GM12878 (cell line): ENCODE data around the gene UBASH3B. TPM values are rescaled to one million over a fixed set of nuclear protein-coding genes. Genes with fewer than 3 reads are reported as not detected.
"Not testable (repeated sequence)": the region's sequence is repeated elsewhere in the genome, so short reads cannot be mapped to it uniquely, and the experiment has no call there.

ENCODE experiments used
- ATAC-seq: fragments of 200-7000 bp; cut with Tn5 transposase; 3 replicates; pipeline ENCODE4 v1.9.1; 2020; ENCODE audit warnings: mild to moderate bottlenecking, moderate library complexity
- BruUV-seq: library from RNA; stranded (reverse); fragments of 400-500 nt; replicated peaks from 2 replicates; lab custom pipeline; 2021; lab: Mats Ljungman, UMichigan
- CTCF ChIA-PET: fragments of 300-600 bp; sonication (Branson Sonifier 250); formaldehyde crosslinking; extraction: SDS; loops from one replicate; lab custom pipeline; 2021; ENCODE audit warnings: inconsistent platforms; lab: Yijun Ruan, JAX
- POLR2A ChIA-PET: fragments of 350-600 bp; formaldehyde crosslinking; extraction: SDS; loops from one replicate; lab custom pipeline; 2021; ENCODE audit warnings: inconsistent platforms; lab: Charles Lee
- RAD21 ChIA-PET: fragments of 300-600 bp; sonication (Branson Sonifier 250); formaldehyde crosslinking; loops from one replicate; lab custom pipeline; 2023; ENCODE audit warnings: antibody characterized with exemption; ENCODE audit not compliant: unreplicated experiment; lab: Charles Lee
- SMC1A ChIA-PET: fragments of 300-600 bp; sonication (Branson Sonifier 250); formaldehyde crosslinking; loops from one replicate; lab custom pipeline; 2023; ENCODE audit not compliant: unreplicated experiment, uncharacterized antibody; lab: Charles Lee
- DNase-seq: peaks from one replicate; pipeline ENCODE4 v3.0.0-alpha.2; 2011; ENCODE audit warnings: low read depth, low spot score
- FAIRE-seq: peaks from 3 replicates; lab custom pipeline; 2011; peaks lifted over from hg19 to GRCh38; lab: Jason Lieb, UNC
- H2AFZ ChIP-seq: 2 replicates; pipeline ENCODE4 v1.6.0; 2011; ENCODE audit warnings: low read depth, low read length, control low read depth; ENCODE audit not compliant: control insufficient read depth
- H3K27ac ChIP-seq: 2 replicates; pipeline ENCODE4 v1.5.1; 2011; ENCODE audit warnings: control low read depth; ENCODE audit not compliant: control insufficient read depth, insufficient read depth
- H3K27me3 ChIP-seq, 2 experiments: replicated peaks in 1 of 2; 2 replicates each; pipeline versions ENCODE4 v1.6.0 to v1.6.1; 2011; ENCODE audit warnings: low read length in 1 of 2; ENCODE audit not compliant: control insufficient read depth in 2 of 2, insufficient read depth in 2 of 2
- H3K36me3 ChIP-seq, 2 experiments: 2 replicates each; pipeline ENCODE4 v1.5.1; 2011; ENCODE audit warnings: low read length in 1 of 2; ENCODE audit not compliant: control insufficient read depth in 2 of 2, insufficient read depth in 2 of 2
- H3K4me1 ChIP-seq: 2 replicates; pipeline ENCODE4 v1.6.1; 2011; ENCODE audit warnings: mild to moderate bottlenecking, low read length, moderate library complexity, mixed read lengths; ENCODE audit not compliant: control insufficient read depth, insufficient read depth
- H3K4me2 ChIP-seq: 2 replicates; pipeline ENCODE4 v1.6.0; 2011; ENCODE audit warnings: control low read depth; ENCODE audit not compliant: control insufficient read depth, insufficient read depth
- H3K4me3 ChIP-seq: fragments of 200-600 bp; sonication (generic); 2 replicates; pipeline ENCODE4 v1.5.1; 2016
- H3K79me2 ChIP-seq: 2 replicates; pipeline ENCODE4 v1.6.0; 2011; ENCODE audit warnings: low read length; ENCODE audit not compliant: control insufficient read depth, insufficient read depth
- H3K9ac ChIP-seq: 2 replicates; pipeline ENCODE4 v1.8.0; 2011; ENCODE audit warnings: low read length, control low read depth, mixed read lengths; ENCODE audit not compliant: control insufficient read depth, insufficient read depth
- H3K9me3 ChIP-seq: replicated peaks from 3 replicates; pipeline ENCODE4 v1.5.1; 2011; ENCODE audit warnings: mild to moderate bottlenecking, low read length; ENCODE audit not compliant: control insufficient read depth, insufficient read depth
- H4K20me1 ChIP-seq: 2 replicates; pipeline ENCODE4 v1.6.0; 2011; ENCODE audit not compliant: control insufficient read depth, insufficient read depth
- EGR1 ChIP-seq, 2 experiments: IDR thresholded peaks; 1 replicate in 1 of 2; 2 replicates in 1 of 2; pipeline ENCODE4 v1.6.1; 2011 to 2012; ENCODE audit warnings: low read depth in 2 of 2, low read length in 2 of 2, borderline replicate concordance in 1 of 2, mild to moderate bottlenecking in 1 of 2, moderate library complexity in 1 of 2
- FOXM1 ChIP-seq: IDR thresholded peaks from 2 replicates; pipeline ENCODE4 v1.6.1; 2012; ENCODE audit warnings: low read depth, mild to moderate bottlenecking, inconsistent platforms, low read length, moderate library complexity
- MEF2A ChIP-seq: IDR thresholded peaks from 2 replicates; pipeline ENCODE4 v1.6.1; 2011; ENCODE audit warnings: low read depth, mild to moderate bottlenecking, low read length, moderate library complexity; ENCODE audit not compliant: insufficient read depth
- MYB ChIP-seq: fragments of 150-350 bp; IDR thresholded peaks from 2 replicates; pipeline ENCODE4 v1.6.1; 2014; ENCODE audit warnings: mild to moderate bottlenecking, low read depth, low read length, borderline replicate concordance
- NFYB ChIP-seq: IDR thresholded peaks from 2 replicates; pipeline ENCODE4 v1.6.1; 2011; ENCODE audit warnings: low read depth, mild to moderate bottlenecking, low read length, improper control_type of control experiment, moderate library complexity; ENCODE audit not compliant: insufficient read depth
- RAD51 ChIP-seq: fragments of 450-650 bp; IDR thresholded peaks from 2 replicates; pipeline ENCODE4 v1.6.1; 2016; ENCODE audit warnings: moderate library complexity, mild to moderate bottlenecking, inconsistent platforms
- RELB ChIP-seq: fragments of 450-650 bp; IDR thresholded peaks from 2 replicates; pipeline ENCODE4 v1.6.1; 2017; ENCODE audit warnings: low read depth, mild to moderate bottlenecking, moderate library complexity
- SP1 ChIP-seq: IDR thresholded peaks from one replicate; pipeline ENCODE4 v1.6.1; 2011; ENCODE audit warnings: low read depth, low read length
- ZBTB11 ChIP-seq: fragments of 450-650 bp; formaldehyde crosslinking; IDR thresholded peaks from 2 replicates; pipeline ENCODE4 v1.5.0; 2022; ENCODE audit warnings: mild to moderate bottlenecking, missing genetic modification characterization
- WGBS: methylation state at CpG from one replicate; pipeline ENCODE4 v1.1.6; 2016; ENCODE audit warnings: low lambda C conversion rate; ENCODE audit not compliant: insufficient replicate concordance, insufficient coverage; ENCODE audit errors: missing lambda C conversion rate; 5-methylcytosine and 5-hydroxymethylcytosine counted together
- in situ Hi-C: fragments of 300-500 bp; cut with MboI; formaldehyde crosslinking; loops from 9 replicates; pipeline ENCODE4 v1.14.3; 2018; ENCODE audit warnings: mixed read lengths
- intact Hi-C: fragments of 100-400 bp; cut with micrococcal nuclease; formaldehyde crosslinking; loops from one replicate; pipeline ENCODE4 v1.14.2; 2022; ENCODE audit not compliant: unreplicated experiment
- polyA plus RNA-seq, 11 experiments: library from polyadenylated mRNA; depleted of rRNA in 4 of 11; unstranded in 6 of 11; stranded (reverse) in 5 of 11; fragments of >200 nt; fragmentation: Nextera tagmentation in 4 of 11; fragmentation: Illumina TruSeq in 1 of 11; extraction: Ambion mirVana in 4 of 11; extraction: Trizol in 1 of 11; gene quantifications; 1 replicate in 1 of 11; 2 replicates in 10 of 11; pipeline versions ENCODE4 v1.2.1 to v1.2.3, GENCODE V29; 2011 to 2016; ENCODE audit warnings: inconsistent platforms in 2 of 11, missing spikeins in 2 of 11, low read depth in 1 of 11
- total RNA-seq, 4 experiments: library from RNA; depleted of rRNA in 3 of 4; stranded (reverse); fragments of >200 nt in 3 of 4; fragmentation: Illumina TruSeq in 1 of 4; extraction: Trizol in 1 of 4; gene quantifications; 2 replicates each; pipeline versions ENCODE4 v1.2.1 to v1.2.3, GENCODE V29; 2013 to 2021

UBASH3B gene
- total and polyA plus RNA-seq, 10 of the 15 experiments (the other 5 are each of a cell fraction or from before 2014, with no cell fraction given): 0.18 to 3.3 (median 0.57) TPM

GRCh38 chr11:122862091-122862490, 206.6 kb downstream of the UBASH3B start:
- no peak for TF ChIP-seq EGR1 (IDR thresholded peaks at IDR 0.05; ENCODE audit: borderline replicate concordance in 1 of 2, low read depth in 2 of 2, low read length in 2 of 2)
- TF ChIP-seq NFYB: no peak
- no peak for TF ChIP-seq RAD51
- no peak for TF ChIP-seq ZBTB11 (CRISPR knock-in tag)
- TF ChIP-seq MYB: no peak
- no peak for TF ChIP-seq RELB
- no peak for TF ChIP-seq MEF2A
- TF ChIP-seq FOXM1: no peak
- TF ChIP-seq SP1: no peak
- POLR2A ChIA-PET: interaction anchor here (1.2 to 2.6 kb wide), 2 partner anchors 11 to 159 kb away, joined by 3 to 9 read pairs; no protein-coding TSS in a partner anchor

GRCh38 chr11:122863154-122863553, 207.6 kb downstream of the UBASH3B start:
- intact Hi-C loops: loop anchor here (1.0 kb wide), 2 partner anchors 160 to 191 kb away; no protein-coding TSS in a partner anchor
- ATAC-seq, H3K79me2 ChIP-seq, in situ Hi-C loops, H3K9me3 ChIP-seq, H3K4me1 ChIP-seq, FAIRE-seq, H3K4me2 ChIP-seq, H4K20me1 ChIP-seq, DNase-seq, H3K9ac ChIP-seq, H3K27ac ChIP-seq, H3K27me3 ChIP-seq, H2AFZ ChIP-seq, H3K36me3 ChIP-seq, BruUV-seq, H3K4me3 ChIP-seq: not testable (repeated sequence)
- CTCF ChIA-PET: interaction anchor here (0.6 to 31.9 kb wide), 48 partner anchors 9 to 1020 kb away, joined by 3 to 869 read pairs (median 5); partner anchors contain the start of genes CRTAM and HSPA8
- SMC1A ChIA-PET: interaction anchor here (0.7 to 22.1 kb wide), 26 partner anchors 2 to 284 kb away, joined by 3 to 466 read pairs (median 6); partner anchors contain the start of gene JHY
- RAD21 ChIA-PET: interaction anchor here (0.6 to 6.2 kb wide), 22 partner anchors 11 to 199 kb away, joined by 3 to 213 read pairs (median 6); partner anchors contain the start of gene HSPA8
- 33% methylated on average over 1 of the region's 1 CpG for WGBS
- POLR2A ChIA-PET: interaction anchor here (0.8 to 2.6 kb wide), 4 partner anchors 13 to 160 kb away, joined by 3 to 9 read pairs (median 4); no protein-coding TSS in a partner anchor

More at GRCh38 chr11:122862091-122862490, 206.6 kb downstream of the UBASH3B start:
- ChIA-PET RAD21 (interaction anchor here (0.9 to 6.2 kb wide), 8 partner anchors 9 to 385 kb away, joined by 3 to 213 read pairs (median 6); partner anchors contain the start of gene HSPA8), SMC1A (interaction anchor here (1.2 to 22.1 kb wide), 12 partner anchors 1 to 192 kb away, joined by 3 to 466 read pairs (median 16); partner anchors contain the start of gene JHY), CTCF (interaction anchor here (0.9 to 31.9 kb wide), 13 partner anchors 8 to 385 kb away, joined by 3 to 869 read pairs (median 14); partner anchors contain the start of gene HSPA8)
- H3K79me2 ChIP-seq: no peaks in the 10 kb centered on the region
- no TSS peak for BruUV-seq
- H3K4me3 ChIP-seq: no peak overlapping the region
- H2AFZ ChIP-seq: no peak overlapping the region
- H3K4me2 ChIP-seq: no peak overlapping the region
- FAIRE-seq: no peak
- in situ Hi-C loops: no loop called here
- no peak overlapping the region for H3K27ac ChIP-seq
- H3K4me1 ChIP-seq: peaks cover 10% of the 10 kb centered on the region
- H3K9me3 ChIP-seq: no peaks in the 10 kb centered on the region
- ATAC-seq: no peak
- no peaks in the 10 kb centered on the region for H4K20me1 ChIP-seq
- no peak for DNase-seq
- intact Hi-C loops: no loop called here
- H3K27me3 ChIP-seq: peaks cover 0 to 3% of the 10 kb centered on the region in 2 experiments; a peak in 1 of 4 replicates
- no peak overlapping the region for H3K9ac ChIP-seq
- 44% methylated on average over 1 of the region's 1 CpG for WGBS
- no peaks in the 10 kb centered on the region for H3K36me3 ChIP-seq
